Measurements from ENCODE around the gene CDK5RAP2. TPM values are rescaled to one million over a fixed set of nuclear protein-coding genes. Genes with fewer than 3 reads are reported as not detected.

The CDK5RAP2 gene
- total RNA-seq, 4 donors from 2014 or later = 53.5 to 74.2 (median 55.7) TPM

GRCh38 chr9:120536949-120537640 lies 42.9 kb downstream of the CDK5RAP2 start:
- H3K4me3 ChIP-seq (ENCODE audit: low read depth, poor library complexity, severe bottlenecking) = no peak overlapping the region
- TF ChIP-seq CTCF (IDR thresholded peaks at IDR 0.05) (no peak), POLR2A (IDR thresholded peaks at IDR 0.05) (no peak)
- intact Hi-C loops (cut with DNase I; ENCODE audit: low total_unique reads) = no loop called here
- DNase-seq (ENCODE audit: low spot score in 2 of 2) = no peak
- WGBS, 2 donors = 90 to 93% methylated on average over 5 of the region's 5 CpGs

GRCh38 chr9:120536094-120536493 lies 43.9 kb downstream of the CDK5RAP2 start:
- no peak overlapping the region for H3K4me3 ChIP-seq (ENCODE audit: low read depth, poor library complexity, severe bottlenecking)
- WGBS, 2 donors = 85 to 89% methylated on average over 6 of the region's 6 CpGs
- intact Hi-C loops (cut with DNase I; ENCODE audit: low total_unique reads) = no loop called here
- TF ChIP-seq CTCF (IDR thresholded peaks at IDR 0.05) (no peak), POLR2A (IDR thresholded peaks at IDR 0.05) (no peak)
- DNase-seq (ENCODE audit: low spot score in 2 of 2) = no peak

- TF ChIP-seq CTCF (IDR thresholded peaks at IDR 0.05) = no peak
- TF ChIP-seq POLR2A (IDR thresholded peaks at IDR 0.05) = no peak
- WGBS, 2 donors = 84 to 87% methylated on average over 2 of the region's 2 CpGs
- no peak for DNase-seq (ENCODE audit: low spot score in 2 of 2)
- no peak overlapping the region for H3K4me3 ChIP-seq (ENCODE audit: low read depth, poor library complexity, severe bottlenecking)
- intact Hi-C loops (cut with DNase I; ENCODE audit: low total_unique reads) = no loop called here
Measured at GRCh38 chr9:120534266-120534665, 45.7 kb downstream of the CDK5RAP2 start.

GRCh38 chr9:120532891-120533290 lies 47.1 kb downstream of the CDK5RAP2 start:
- WGBS, 2 donors = 63 to 68% methylated on average over 10 of the region's 10 CpGs
- peak in 1 of 2 donors; percentile 31 for DNase-seq (ENCODE audit: low spot score in 2 of 2)
- intact Hi-C loops (cut with DNase I; ENCODE audit: low total_unique reads) = no loop called here
- no peak overlapping the region for H3K4me3 ChIP-seq (ENCODE audit: low read depth, poor library complexity, severe bottlenecking)
- TF ChIP-seq POLR2A (IDR thresholded peaks at IDR 0.05) (no peak), CTCF (IDR thresholded peaks at IDR 0.05) (no peak)

GRCh38 chr9:120532475-120532874 lies 47.5 kb downstream of the CDK5RAP2 start:
- peak; percentile 89 to 94 for DNase-seq (ENCODE audit: low spot score in 2 of 2)
- H3K4me3 ChIP-seq (ENCODE audit: low read depth, poor library complexity, severe bottlenecking) = no peak overlapping the region
- intact Hi-C loops (cut with DNase I; ENCODE audit: low total_unique reads) = no loop called here
- WGBS, 2 donors = 19 to 37% methylated on average over 6 of the region's 6 CpGs
- TF ChIP-seq POLR2A (IDR thresholded peaks at IDR 0.05) = no peak
- TF ChIP-seq CTCF (IDR thresholded peaks at IDR 0.05) = no peak
